ENCODE results near the gene DISC1. TPM values are rescaled to one million over a fixed set of nuclear protein-coding genes. Genes with fewer than 3 reads are reported as not detected.

DISC1 gene
- total RNA-seq, 6 experiments from 2014 or later, result 1.8 to 3.3 (median 2.4) TPM

DNA sequence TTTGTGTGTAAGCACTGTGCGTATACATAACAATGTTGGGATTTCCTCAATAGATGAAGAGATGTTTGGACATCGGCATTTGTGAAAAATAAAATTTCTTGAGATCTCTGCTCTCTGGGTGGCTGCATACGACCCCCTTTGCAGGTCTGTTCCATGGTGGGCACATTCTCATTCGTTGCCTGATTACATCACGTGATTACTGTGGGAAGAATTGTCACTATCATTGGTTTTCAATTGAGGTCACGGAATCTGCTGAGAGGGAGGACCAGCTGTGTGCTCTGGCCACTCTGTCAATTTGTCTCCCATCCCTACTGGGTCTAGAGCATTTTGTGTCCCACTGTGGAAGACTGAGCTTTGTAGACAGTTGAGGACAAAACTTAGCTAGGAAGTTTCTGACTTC, 81.8 kb downstream of the DISC1 start:
- Histone ChIP-seq H3K4me1 (no peaks in the 10 kb centered on the region), H3K27me3 (no peaks in the 10 kb centered on the region), H3K27ac (no peak overlapping the region), H3K9me3 (no peaks in the 10 kb centered on the region), H3K36me3 (no peaks in the 10 kb centered on the region), H3K4me3 (no peak overlapping the region)
- DNase-seq (no peak), ATAC-seq (no peak)
- intact Hi-C loops (cut with DNase I), result no loop called here
- 72% methylated on average over 6 of the region's 6 CpGs for WGBS (ENCODE audit: insufficient coverage, low coverage, low lambda C conversion rate, missing lambda C conversion rate)
- TF ChIP-seq POLR2A (IDR thresholded peaks at IDR 0.05) (no peak), CTCF (IDR thresholded peaks at IDR 0.05) (no peak)

GRCh38 chr1:231714440-231714839, 87.8 kb downstream of the DISC1 start:
- intact Hi-C loops (cut with DNase I), result no loop called here
- DNase-seq (no peak), ATAC-seq (no peak)
- Histone ChIP-seq H3K4me3 (no peak overlapping the region), H3K4me1 (no peaks in the 10 kb centered on the region), H3K36me3 (no peaks in the 10 kb centered on the region), H3K9me3 (no peaks in the 10 kb centered on the region), H3K27me3 (no peaks in the 10 kb centered on the region), H3K27ac (no peak overlapping the region)
- TF ChIP-seq CTCF (IDR thresholded peaks at IDR 0.05), result no peak
- no peak for TF ChIP-seq POLR2A (IDR thresholded peaks at IDR 0.05)

- intact Hi-C loops (cut with DNase I), result no loop called here
- Histone ChIP-seq H3K27ac (no peak overlapping the region), H3K4me3 (no peak overlapping the region), H3K9me3 (no peaks in the 10 kb centered on the region), H3K4me1 (no peaks in the 10 kb centered on the region), H3K27me3 (no peaks in the 10 kb centered on the region), H3K36me3 (no peaks in the 10 kb centered on the region)
- 64% methylated on average over 8 of the region's 8 CpGs for WGBS (ENCODE audit: insufficient coverage, low coverage, low lambda C conversion rate, missing lambda C conversion rate)
- no peak for TF ChIP-seq CTCF (IDR thresholded peaks at IDR 0.05)
- TF ChIP-seq POLR2A (IDR thresholded peaks at IDR 0.05), result no peak
- DNase-seq (no peak), ATAC-seq (no peak)
Measured at GRCh38 chr1:231715816-231716722, 89.5 kb downstream of the DISC1 start.

GRCh38 chr1:231716879-231717278, 90.3 kb downstream of the DISC1 start:
- ATAC-seq (no peak), DNase-seq (no peak)
- Histone ChIP-seq H3K27ac (no peak overlapping the region), H3K27me3 (no peaks in the 10 kb centered on the region), H3K36me3 (no peaks in the 10 kb centered on the region), H3K9me3 (no peaks in the 10 kb centered on the region), H3K4me3 (no peak overlapping the region), H3K4me1 (no peaks in the 10 kb centered on the region)
- TF ChIP-seq CTCF (IDR thresholded peaks at IDR 0.05) (no peak), POLR2A (IDR thresholded peaks at IDR 0.05) (no peak)
- WGBS (ENCODE audit: insufficient coverage, low coverage, low lambda C conversion rate, missing lambda C conversion rate), result 65% methylated on average over 3 of the region's 3 CpGs
- intact Hi-C loops (cut with DNase I), result no loop called here
